GM12878 (cell line): Measurements from ENCODE around the gene RPL31. TPM values are rescaled to one million over a fixed set of nuclear protein-coding genes. Genes with fewer than 3 reads are reported as not detected.

ENCODE experiments used
- ATAC-seq: fragments of 200-7000 bp; cut with Tn5 transposase; 3 replicates; pipeline ENCODE4 v1.9.1; 2020; ENCODE audit warnings: mild to moderate bottlenecking, moderate library complexity
- BruUV-seq: library from RNA; stranded (reverse); fragments of 400-500 nt; replicated peaks from 2 replicates; lab custom pipeline; 2021; lab: Mats Ljungman, UMichigan
- CTCF ChIA-PET: fragments of 300-600 bp; sonication (Branson Sonifier 250); formaldehyde crosslinking; extraction: SDS; loops from one replicate; lab custom pipeline; 2021; ENCODE audit warnings: inconsistent platforms; lab: Yijun Ruan, JAX
- POLR2A ChIA-PET: fragments of 350-600 bp; formaldehyde crosslinking; extraction: SDS; loops from one replicate; lab custom pipeline; 2021; ENCODE audit warnings: inconsistent platforms; lab: Charles Lee
- RAD21 ChIA-PET: fragments of 300-600 bp; sonication (Branson Sonifier 250); formaldehyde crosslinking; loops from one replicate; lab custom pipeline; 2023; ENCODE audit warnings: antibody characterized with exemption; ENCODE audit not compliant: unreplicated experiment; lab: Charles Lee
- SMC1A ChIA-PET: fragments of 300-600 bp; sonication (Branson Sonifier 250); formaldehyde crosslinking; loops from one replicate; lab custom pipeline; 2023; ENCODE audit not compliant: unreplicated experiment, uncharacterized antibody; lab: Charles Lee
- DNase-seq: peaks from one replicate; pipeline ENCODE4 v3.0.0-alpha.2; 2011; ENCODE audit warnings: low read depth, low spot score
- FAIRE-seq: peaks from 3 replicates; lab custom pipeline; 2011; peaks lifted over from hg19 to GRCh38; lab: Jason Lieb, UNC
- H2AFZ ChIP-seq: 2 replicates; pipeline ENCODE4 v1.6.0; 2011; ENCODE audit warnings: low read depth, low read length, control low read depth; ENCODE audit not compliant: control insufficient read depth
- H3K27ac ChIP-seq: 2 replicates; pipeline ENCODE4 v1.5.1; 2011; ENCODE audit warnings: control low read depth; ENCODE audit not compliant: control insufficient read depth, insufficient read depth
- H3K27me3 ChIP-seq, 2 experiments: replicated peaks in 1 of 2; 2 replicates each; pipeline versions ENCODE4 v1.6.0 to v1.6.1; 2011; ENCODE audit warnings: low read length in 1 of 2; ENCODE audit not compliant: control insufficient read depth in 2 of 2, insufficient read depth in 2 of 2
- H3K36me3 ChIP-seq, 2 experiments: 2 replicates each; pipeline ENCODE4 v1.5.1; 2011; ENCODE audit warnings: low read length in 1 of 2; ENCODE audit not compliant: control insufficient read depth in 2 of 2, insufficient read depth in 2 of 2
- H3K4me1 ChIP-seq: 2 replicates; pipeline ENCODE4 v1.6.1; 2011; ENCODE audit warnings: mild to moderate bottlenecking, low read length, moderate library complexity, mixed read lengths; ENCODE audit not compliant: control insufficient read depth, insufficient read depth
- H3K4me2 ChIP-seq: 2 replicates; pipeline ENCODE4 v1.6.0; 2011; ENCODE audit warnings: control low read depth; ENCODE audit not compliant: control insufficient read depth, insufficient read depth
- H3K4me3 ChIP-seq: fragments of 200-600 bp; sonication (generic); 2 replicates; pipeline ENCODE4 v1.5.1; 2016
- H3K79me2 ChIP-seq: 2 replicates; pipeline ENCODE4 v1.6.0; 2011; ENCODE audit warnings: low read length; ENCODE audit not compliant: control insufficient read depth, insufficient read depth
- H3K9ac ChIP-seq: 2 replicates; pipeline ENCODE4 v1.8.0; 2011; ENCODE audit warnings: low read length, control low read depth, mixed read lengths; ENCODE audit not compliant: control insufficient read depth, insufficient read depth
- H3K9me3 ChIP-seq: replicated peaks from 3 replicates; pipeline ENCODE4 v1.5.1; 2011; ENCODE audit warnings: mild to moderate bottlenecking, low read length; ENCODE audit not compliant: control insufficient read depth, insufficient read depth
- H4K20me1 ChIP-seq: 2 replicates; pipeline ENCODE4 v1.6.0; 2011; ENCODE audit not compliant: control insufficient read depth, insufficient read depth
- CREM ChIP-seq: IDR thresholded peaks from 2 replicates; pipeline ENCODE4 v1.6.1; 2014; ENCODE audit warnings: antibody characterized with exemption, low read depth
- ETV6 ChIP-seq, 2 experiments: fragments of 450-650 bp in 1 of 2; IDR thresholded peaks in 1 of 2; conservative IDR thresholded peaks in 1 of 2; 2 replicates each; pipeline ENCODE4 v1.6.1; 2014; ENCODE audit warnings: antibody characterized with exemption in 1 of 2, borderline replicate concordance in 1 of 2, low read depth in 1 of 2, mild to moderate bottlenecking in 1 of 2, moderate library complexity in 1 of 2
- MEF2A ChIP-seq: IDR thresholded peaks from 2 replicates; pipeline ENCODE4 v1.6.1; 2011; ENCODE audit warnings: low read depth, mild to moderate bottlenecking, low read length, moderate library complexity; ENCODE audit not compliant: insufficient read depth
- NBN ChIP-seq: fragments of 450-650 bp; IDR thresholded peaks from 2 replicates; pipeline ENCODE4 v1.6.1; 2016
- NFYB ChIP-seq: IDR thresholded peaks from 2 replicates; pipeline ENCODE4 v1.6.1; 2011; ENCODE audit warnings: low read depth, mild to moderate bottlenecking, low read length, improper control_type of control experiment, moderate library complexity; ENCODE audit not compliant: insufficient read depth
- RFX5 ChIP-seq: IDR thresholded peaks from 2 replicates; pipeline ENCODE4 v1.6.1; 2011; ENCODE audit warnings: low read depth, low read length, improper control_type of control experiment
- TCF7 ChIP-seq: IDR thresholded peaks from 2 replicates; pipeline ENCODE4 v1.6.1; 2014; ENCODE audit warnings: antibody characterized with exemption, borderline replicate concordance
- YBX1 ChIP-seq: fragments of 450-650 bp; IDR thresholded peaks from 2 replicates; pipeline ENCODE4 v1.6.1; 2016; ENCODE audit warnings: antibody characterized with exemption
- YY1 ChIP-seq: IDR thresholded peaks from 2 replicates; pipeline ENCODE4 v1.6.1; 2011; ENCODE audit warnings: low read depth, mild to moderate bottlenecking, low read length
- ZNF207 ChIP-seq: fragments of 450-650 bp; IDR thresholded peaks from 2 replicates; pipeline ENCODE4 v1.6.1; 2014; ENCODE audit warnings: antibody characterized with exemption, mild to moderate bottlenecking, borderline replicate concordance
- ZSCAN29 ChIP-seq: fragments of 450-650 bp; IDR thresholded peaks from 2 replicates; pipeline ENCODE4 v1.6.1; 2017; ENCODE audit warnings: mild to moderate bottlenecking, moderate library complexity
- WGBS: methylation state at CpG from one replicate; pipeline ENCODE4 v1.1.6; 2016; ENCODE audit warnings: low lambda C conversion rate; ENCODE audit not compliant: insufficient replicate concordance, insufficient coverage; ENCODE audit errors: missing lambda C conversion rate; 5-methylcytosine and 5-hydroxymethylcytosine counted together
- in situ Hi-C: fragments of 300-500 bp; cut with MboI; formaldehyde crosslinking; loops from 9 replicates; pipeline ENCODE4 v1.14.3; 2018; ENCODE audit warnings: mixed read lengths
- intact Hi-C: fragments of 100-400 bp; cut with micrococcal nuclease; formaldehyde crosslinking; loops from one replicate; pipeline ENCODE4 v1.14.2; 2022; ENCODE audit not compliant: unreplicated experiment
- polyA plus RNA-seq, 11 experiments: library from polyadenylated mRNA; depleted of rRNA in 4 of 11; unstranded in 6 of 11; stranded (reverse) in 5 of 11; fragments of >200 nt; fragmentation: Nextera tagmentation in 4 of 11; fragmentation: Illumina TruSeq in 1 of 11; extraction: Ambion mirVana in 4 of 11; extraction: Trizol in 1 of 11; gene quantifications; 1 replicate in 1 of 11; 2 replicates in 10 of 11; pipeline versions ENCODE4 v1.2.1 to v1.2.3, GENCODE V29; 2011 to 2016; ENCODE audit warnings: inconsistent platforms in 2 of 11, missing spikeins in 2 of 11, low read depth in 1 of 11
- total RNA-seq, 4 experiments: library from RNA; depleted of rRNA in 3 of 4; stranded (reverse); fragments of >200 nt in 3 of 4; fragmentation: Illumina TruSeq in 1 of 4; extraction: Trizol in 1 of 4; gene quantifications; 2 replicates each; pipeline versions ENCODE4 v1.2.1 to v1.2.3, GENCODE V29; 2013 to 2021
- TF ChIP-seq, protein P1 (sequence below): fragments of 450-650 bp; formaldehyde crosslinking; IDR thresholded peaks from 2 replicates; pipeline ENCODE4 v1.4.0; 2020; ENCODE audit warnings: mild to moderate bottlenecking, moderate library complexity
- TF ChIP-seq, protein P2 (sequence below): IDR thresholded peaks from 2 replicates; pipeline ENCODE4 v1.6.1; 2012; ENCODE audit warnings: improper control_type of control experiment, low read depth, low read length; ENCODE audit not compliant: insufficient replicate concordance

Gene RPL31
- total and polyA plus RNA-seq, 10 of the 15 experiments (the other 5 are each of a cell fraction or from before 2014, with no cell fraction given): 1,643 to 8,551 (median 2,208) TPM

DNA sequence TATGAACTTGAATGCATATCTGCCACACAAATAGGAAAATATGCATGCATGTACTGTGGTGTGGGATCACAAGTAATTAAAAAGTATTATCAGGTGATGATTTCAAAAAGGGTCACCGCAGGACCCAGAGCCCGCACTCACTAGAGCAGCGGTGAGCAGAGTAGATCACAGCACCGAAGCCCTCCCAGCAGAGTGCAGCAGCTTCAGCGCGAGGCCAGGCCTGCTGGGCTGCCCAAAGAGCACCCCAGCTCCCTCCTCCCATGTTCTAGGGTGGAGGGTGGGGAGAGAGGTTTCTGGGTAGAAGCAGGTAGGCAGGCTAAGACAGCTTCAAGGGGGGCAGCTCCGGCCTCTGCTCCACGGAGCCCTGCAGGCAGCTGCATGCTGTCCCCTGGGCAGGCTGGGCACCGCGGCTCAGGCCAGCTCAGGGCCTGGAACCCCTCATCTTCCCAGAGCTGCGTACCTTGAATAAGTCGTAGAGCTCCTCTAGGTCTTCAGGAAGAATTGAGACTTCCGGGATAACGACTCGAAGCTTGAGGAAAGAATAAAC is 24.9 kb downstream of the RPL31 start (continued):
- TF ChIP-seq, protein P1, sequence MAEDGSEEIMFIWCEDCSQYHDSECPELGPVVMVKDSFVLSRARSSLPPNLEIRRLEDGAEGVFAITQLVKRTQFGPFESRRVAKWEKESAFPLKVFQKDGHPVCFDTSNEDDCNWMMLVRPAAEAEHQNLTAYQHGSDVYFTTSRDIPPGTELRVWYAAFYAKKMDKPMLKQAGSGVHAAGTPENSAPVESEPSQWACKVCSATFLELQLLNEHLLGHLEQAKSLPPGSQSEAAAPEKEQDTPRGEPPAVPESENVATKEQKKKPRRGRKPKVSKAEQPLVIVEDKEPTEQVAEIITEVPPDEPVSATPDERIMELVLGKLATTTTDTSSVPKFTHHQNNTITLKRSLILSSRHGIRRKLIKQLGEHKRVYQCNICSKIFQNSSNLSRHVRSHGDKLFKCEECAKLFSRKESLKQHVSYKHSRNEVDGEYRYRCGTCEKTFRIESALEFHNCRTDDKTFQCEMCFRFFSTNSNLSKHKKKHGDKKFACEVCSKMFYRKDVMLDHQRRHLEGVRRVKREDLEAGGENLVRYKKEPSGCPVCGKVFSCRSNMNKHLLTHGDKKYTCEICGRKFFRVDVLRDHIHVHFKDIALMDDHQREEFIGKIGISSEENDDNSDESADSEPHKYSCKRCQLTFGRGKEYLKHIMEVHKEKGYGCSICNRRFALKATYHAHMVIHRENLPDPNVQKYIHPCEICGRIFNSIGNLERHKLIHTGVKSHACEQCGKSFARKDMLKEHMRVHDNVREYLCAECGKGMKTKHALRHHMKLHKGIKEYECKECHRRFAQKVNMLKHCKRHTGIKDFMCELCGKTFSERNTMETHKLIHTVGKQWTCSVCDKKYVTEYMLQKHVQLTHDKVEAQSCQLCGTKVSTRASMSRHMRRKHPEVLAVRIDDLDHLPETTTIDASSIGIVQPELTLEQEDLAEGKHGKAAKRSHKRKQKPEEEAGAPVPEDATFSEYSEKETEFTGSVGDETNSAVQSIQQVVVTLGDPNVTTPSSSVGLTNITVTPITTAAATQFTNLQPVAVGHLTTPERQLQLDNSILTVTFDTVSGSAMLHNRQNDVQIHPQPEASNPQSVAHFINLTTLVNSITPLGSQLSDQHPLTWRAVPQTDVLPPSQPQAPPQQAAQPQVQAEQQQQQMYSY (CRISPR knock-in tag): no peak
- no peak for TF ChIP-seq ETV6 (conservative IDR thresholded peaks at IDR 0.05 in 1 of 2, IDR thresholded peaks at IDR 0.05 in 1 of 2; ENCODE audit: borderline replicate concordance in 1 of 2, low read depth in 1 of 2)
- TF ChIP-seq, all 136 proteins: peak for 0

DNA sequence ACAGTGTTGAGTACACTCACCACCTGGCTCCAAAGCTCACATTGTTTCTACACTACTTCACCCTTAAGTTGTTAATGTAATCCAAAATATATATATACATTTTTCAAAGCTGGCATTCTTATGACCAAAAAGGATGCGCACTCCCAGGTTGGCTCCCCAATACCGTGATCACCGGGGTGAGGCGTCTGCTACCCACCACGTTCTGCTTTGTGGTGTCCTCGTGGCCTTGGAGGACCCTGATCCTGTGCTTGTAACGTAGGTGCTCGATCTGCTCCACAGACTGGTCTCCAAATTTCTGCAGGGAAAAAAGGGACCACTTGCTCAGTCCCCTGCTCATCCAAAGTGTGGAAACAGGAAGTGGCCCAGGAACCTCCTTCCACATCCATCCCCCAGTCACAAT is 25.8 kb downstream of the RPL31 start:
- Histone ChIP-seq H3K27me3 (no peaks in the 10 kb centered on the region), H3K36me3 (no peaks in the 10 kb centered on the region; a peak in 1 of 4 replicates), H3K4me3 (no peak overlapping the region), H3K4me1 (no peaks in the 10 kb centered on the region), H4K20me1 (no peaks in the 10 kb centered on the region), H2AFZ (no peak overlapping the region), H3K27ac (no peak overlapping the region), H3K9ac (no peak overlapping the region), H3K4me2 (no peak overlapping the region), H3K79me2 (no peaks in the 10 kb centered on the region), H3K9me3 (no peaks in the 10 kb centered on the region)
- intact Hi-C loops (no loop called here), in situ Hi-C loops (no loop called here)
- RAD21 ChIA-PET: no interaction called here
- SMC1A ChIA-PET: interaction anchor here (1.3 to 1.4 kb wide), 2 partner anchors 9 to 15 kb away, joined by 3 to 4 read pairs; no protein-coding TSS in a partner anchor
- POLR2A ChIA-PET: no interaction called here
- no peak for DNase-seq
- BruUV-seq: no TSS peak
- no peak for ATAC-seq
- FAIRE-seq: no peak
- 92% methylated on average over 8 of the region's 8 CpGs for WGBS
- CTCF ChIA-PET: interaction anchor here (0.9 to 1.7 kb wide), 3 partner anchors 15 to 134 kb away, joined by 3 to 4 read pairs (median 4); no protein-coding TSS in a partner anchor
- TF ChIP-seq MEF2A (no peak), YBX1 (no peak), CREM (no peak), NBN (no peak), ZNF207 (no peak), ZSCAN29 (no peak), RFX5 (no peak), TCF7 (no peak), YY1 (no peak), NFYB (no peak)
- TF ChIP-seq, protein P2, sequence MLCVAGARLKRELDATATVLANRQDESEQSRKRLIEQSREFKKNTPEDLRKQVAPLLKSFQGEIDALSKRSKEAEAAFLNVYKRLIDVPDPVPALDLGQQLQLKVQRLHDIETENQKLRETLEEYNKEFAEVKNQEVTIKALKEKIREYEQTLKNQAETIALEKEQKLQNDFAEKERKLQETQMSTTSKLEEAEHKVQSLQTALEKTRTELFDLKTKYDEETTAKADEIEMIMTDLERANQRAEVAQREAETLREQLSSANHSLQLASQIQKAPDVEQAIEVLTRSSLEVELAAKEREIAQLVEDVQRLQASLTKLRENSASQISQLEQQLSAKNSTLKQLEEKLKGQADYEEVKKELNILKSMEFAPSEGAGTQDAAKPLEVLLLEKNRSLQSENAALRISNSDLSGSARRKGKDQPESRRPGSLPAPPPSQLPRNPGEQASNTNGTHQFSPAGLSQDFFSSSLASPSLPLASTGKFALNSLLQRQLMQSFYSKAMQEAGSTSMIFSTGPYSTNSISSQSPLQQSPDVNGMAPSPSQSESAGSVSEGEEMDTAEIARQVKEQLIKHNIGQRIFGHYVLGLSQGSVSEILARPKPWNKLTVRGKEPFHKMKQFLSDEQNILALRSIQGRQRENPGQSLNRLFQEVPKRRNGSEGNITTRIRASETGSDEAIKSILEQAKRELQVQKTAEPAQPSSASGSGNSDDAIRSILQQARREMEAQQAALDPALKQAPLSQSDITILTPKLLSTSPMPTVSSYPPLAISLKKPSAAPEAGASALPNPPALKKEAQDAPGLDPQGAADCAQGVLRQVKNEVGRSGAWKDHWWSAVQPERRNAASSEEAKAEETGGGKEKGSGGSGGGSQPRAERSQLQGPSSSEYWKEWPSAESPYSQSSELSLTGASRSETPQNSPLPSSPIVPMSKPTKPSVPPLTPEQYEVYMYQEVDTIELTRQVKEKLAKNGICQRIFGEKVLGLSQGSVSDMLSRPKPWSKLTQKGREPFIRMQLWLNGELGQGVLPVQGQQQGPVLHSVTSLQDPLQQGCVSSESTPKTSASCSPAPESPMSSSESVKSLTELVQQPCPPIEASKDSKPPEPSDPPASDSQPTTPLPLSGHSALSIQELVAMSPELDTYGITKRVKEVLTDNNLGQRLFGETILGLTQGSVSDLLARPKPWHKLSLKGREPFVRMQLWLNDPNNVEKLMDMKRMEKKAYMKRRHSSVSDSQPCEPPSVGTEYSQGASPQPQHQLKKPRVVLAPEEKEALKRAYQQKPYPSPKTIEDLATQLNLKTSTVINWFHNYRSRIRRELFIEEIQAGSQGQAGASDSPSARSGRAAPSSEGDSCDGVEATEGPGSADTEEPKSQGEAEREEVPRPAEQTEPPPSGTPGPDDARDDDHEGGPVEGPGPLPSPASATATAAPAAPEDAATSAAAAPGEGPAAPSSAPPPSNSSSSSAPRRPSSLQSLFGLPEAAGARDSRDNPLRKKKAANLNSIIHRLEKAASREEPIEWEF: no peak
